NCI-H1930 (cell line): ENCODE results near the gene ZBTB22.
A peak's percentile ranks its signal among the peaks of the same experiment; 100 is the strongest.
"Not testable (repeated sequence)": the region's sequence is repeated elsewhere in the genome, so short reads cannot be mapped to it uniquely, and the experiment has no call there.

ENCODE experiments used
- DNase-seq, 2 experiments: peaks; one replicate each; lab custom pipeline; 2025; lab: John Stamatoyannopoulos, UW

Gene ZBTB22, protein sequence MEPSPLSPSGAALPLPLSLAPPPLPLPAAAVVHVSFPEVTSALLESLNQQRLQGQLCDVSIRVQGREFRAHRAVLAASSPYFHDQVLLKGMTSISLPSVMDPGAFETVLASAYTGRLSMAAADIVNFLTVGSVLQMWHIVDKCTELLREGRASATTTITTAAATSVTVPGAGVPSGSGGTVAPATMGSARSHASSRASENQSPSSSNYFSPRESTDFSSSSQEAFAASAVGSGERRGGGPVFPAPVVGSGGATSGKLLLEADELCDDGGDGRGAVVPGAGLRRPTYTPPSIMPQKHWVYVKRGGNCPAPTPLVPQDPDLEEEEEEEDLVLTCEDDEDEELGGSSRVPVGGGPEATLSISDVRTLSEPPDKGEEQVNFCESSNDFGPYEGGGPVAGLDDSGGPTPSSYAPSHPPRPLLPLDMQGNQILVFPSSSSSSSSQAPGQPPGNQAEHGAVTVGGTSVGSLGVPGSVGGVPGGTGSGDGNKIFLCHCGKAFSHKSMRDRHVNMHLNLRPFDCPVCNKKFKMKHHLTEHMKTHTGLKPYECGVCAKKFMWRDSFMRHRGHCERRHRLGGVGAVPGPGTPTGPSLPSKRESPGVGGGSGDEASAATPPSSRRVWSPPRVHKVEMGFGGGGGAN

DNA sequence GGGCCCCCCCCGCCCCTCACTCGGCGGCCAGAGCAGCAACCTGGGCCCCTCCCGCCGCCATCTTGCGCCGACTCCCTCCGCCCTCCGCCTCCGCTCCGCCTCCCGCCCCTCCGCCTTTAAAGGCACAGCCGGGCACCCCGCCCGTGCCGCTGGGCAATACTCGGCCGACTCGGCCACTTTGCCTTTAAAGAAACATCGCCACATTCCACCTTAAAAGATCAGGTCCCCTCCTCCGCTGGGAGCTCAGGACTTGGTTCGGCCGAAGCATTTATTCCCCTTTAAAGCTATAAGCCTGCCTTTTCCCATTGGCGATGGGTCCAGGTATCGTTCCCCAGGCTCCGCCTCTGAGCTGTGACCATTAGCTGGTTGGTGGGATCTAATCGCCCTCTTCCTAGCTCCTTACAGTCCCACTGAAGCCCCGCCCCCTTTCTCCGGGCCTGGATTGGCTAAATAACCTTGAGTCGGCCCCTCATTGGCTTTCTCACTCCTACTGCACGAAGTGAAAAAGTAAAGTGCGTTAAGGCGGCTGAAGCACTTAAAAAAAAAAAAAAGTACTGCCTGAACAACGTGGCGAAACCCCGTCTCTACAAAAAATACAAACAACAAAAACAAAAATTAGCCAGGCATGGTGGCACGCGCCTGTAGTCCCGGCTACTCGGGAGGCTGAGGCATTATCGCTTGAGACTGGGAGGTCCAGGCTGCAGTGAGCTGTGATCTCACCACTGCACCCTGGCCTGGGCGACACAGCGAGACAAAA is at the start of gene ZBTB22:
Gene ZBTB22 (minus strand): TSS at position 76 of the 757 bp plus-strand sequence. CDS start 828 bp downstream, outside the sequence.
- peak; percentile 93 for DNase-seq

DNA sequence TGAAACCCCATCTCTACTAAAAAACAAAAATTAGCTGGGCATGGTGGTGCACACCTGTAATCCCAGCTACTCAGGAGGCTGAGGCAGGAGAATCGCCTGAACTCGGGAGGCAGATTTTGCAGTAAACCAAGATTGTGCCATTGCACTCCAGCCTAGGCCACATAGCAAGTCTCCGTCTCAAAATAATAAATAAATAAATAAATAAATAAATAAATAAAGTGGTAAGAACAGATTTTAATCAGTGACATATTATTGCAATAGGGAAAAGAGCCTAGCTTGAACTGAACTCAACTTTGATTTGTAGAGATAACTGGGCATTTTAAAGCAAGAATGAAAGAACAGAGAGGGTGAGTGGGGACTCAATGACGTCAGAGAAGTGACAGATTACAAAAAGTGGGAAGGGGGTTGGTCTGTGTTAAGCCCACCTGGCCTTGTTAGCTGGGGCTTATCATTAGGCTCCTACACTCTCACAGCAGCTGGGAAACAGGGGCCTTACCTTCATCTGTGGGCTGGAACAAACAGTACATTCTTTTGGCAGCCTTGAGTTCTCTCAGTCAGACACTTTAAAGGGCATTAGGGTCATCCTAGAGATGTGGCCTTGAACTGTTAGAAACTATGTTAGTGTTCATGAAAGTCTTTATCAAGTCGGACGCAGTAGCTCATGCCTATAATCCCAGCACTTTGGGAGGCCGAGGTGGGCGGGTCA is 49.6 kb upstream of the ZBTB22 start:
- DNase-seq: no peak

DNA sequence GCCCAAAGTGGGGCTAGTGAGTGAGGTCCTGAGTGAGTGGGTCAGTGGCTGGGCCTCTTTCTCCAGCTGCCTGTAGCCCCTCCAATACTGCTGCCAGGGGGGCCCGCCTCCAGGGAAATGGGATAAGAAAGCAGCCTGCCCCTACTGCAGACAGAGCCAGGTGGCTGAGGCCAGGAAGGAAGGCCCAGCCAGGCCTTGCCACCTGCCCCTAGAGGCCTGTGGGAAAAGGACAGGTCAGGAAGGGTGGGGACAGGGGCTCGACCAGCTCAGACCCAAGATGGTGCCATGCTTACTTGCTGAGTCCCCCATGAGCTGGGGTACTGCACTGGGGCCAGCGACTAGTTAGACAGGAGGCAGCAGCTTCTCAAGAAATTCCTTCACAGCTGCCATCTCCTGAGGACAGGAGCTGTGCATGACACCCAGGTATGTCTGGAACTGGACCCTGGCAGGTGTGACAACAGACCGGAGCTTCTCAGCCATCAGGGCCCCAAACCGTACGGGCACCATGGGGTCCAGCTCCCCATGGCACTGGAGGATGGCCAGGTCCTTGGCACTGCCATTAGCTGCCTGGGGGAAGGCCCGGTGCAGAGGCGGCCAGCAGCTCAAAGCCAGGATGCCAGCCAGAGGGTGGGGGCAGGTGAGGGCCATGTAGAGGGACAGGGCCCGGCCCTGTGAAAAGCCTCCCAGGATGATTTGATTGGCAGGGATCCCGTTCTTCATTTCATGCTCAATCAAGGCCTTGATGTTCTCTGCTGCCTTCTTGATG is 47.8 kb upstream of the ZBTB22 start:
- not testable (repeated sequence) for DNase-seq

DNA sequence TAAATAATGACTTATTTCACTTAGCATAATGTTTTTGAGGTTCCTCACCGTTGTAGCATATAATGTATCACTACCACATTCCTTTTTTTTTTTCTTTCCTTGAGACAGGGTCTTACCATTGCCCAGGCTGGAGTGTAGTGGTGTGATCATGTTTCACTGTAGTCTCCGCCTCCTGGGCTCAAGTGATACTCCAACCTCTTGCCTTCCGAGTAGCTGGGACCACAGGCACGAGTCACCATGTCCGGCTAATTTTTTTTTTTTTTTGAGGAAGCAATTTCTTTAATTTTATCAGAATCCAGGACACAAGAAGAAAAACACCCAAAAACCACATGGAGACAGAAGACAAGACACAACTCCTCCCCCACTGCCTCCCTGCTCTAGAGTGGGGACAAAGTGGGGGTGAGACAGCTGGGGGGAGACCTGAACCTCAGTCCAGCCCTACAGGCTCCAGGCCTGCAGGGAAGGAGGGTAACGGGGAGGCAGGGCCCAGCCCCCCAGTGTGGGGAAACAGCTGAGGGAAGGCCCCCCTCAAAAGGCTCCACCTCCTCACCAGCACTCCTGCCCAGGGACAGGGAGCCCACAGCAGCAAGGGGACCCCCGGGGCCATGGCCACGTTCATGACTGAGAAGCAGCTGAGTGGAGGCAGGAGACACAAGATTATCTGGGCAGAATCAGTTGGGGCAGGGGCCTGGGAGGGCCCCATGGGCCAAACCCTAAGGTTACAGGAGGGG is 47.1 kb upstream of the ZBTB22 start:
- not testable (repeated sequence) for DNase-seq

DNA sequence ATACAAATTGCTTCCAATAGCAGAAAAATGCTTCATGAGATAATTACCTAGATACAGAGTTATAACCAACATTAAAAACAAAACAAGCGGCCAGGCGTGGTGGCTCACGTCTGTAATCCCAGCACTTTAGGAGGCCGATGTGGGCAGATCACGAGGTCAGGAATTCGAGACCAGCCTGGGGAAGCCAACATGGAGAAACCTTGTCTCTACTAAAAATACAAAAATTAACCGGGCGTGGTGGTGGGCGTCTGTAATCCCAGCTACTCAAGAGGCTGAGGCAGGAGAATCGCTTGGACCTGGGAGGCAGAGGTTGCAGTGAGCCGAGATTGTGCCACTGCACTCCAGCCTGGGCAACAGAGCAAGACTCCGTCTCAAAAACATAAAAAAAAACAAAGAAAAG is 45.9 kb upstream of the ZBTB22 start:
- not testable (repeated sequence) for DNase-seq

DNA sequence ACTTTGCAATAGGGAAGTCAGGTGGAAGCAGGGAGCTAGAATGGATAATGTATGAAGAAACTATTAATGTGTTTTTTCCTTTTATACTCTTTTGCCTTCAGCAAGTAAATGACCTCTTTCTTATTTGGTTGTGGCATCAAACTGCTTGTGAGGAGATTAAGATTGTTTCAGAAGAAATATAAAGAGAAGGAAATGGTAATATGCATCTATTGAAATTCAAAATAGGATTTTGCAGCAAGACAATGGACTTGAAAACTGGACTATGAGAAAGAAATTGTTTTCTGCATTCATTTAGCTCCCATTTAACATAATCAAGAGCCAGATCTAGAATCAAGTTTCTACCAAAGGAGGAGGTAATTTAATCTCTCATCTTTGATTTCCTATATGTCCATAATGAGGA is 41.8 kb upstream of the ZBTB22 start:
- DNase-seq: no peak

DNA sequence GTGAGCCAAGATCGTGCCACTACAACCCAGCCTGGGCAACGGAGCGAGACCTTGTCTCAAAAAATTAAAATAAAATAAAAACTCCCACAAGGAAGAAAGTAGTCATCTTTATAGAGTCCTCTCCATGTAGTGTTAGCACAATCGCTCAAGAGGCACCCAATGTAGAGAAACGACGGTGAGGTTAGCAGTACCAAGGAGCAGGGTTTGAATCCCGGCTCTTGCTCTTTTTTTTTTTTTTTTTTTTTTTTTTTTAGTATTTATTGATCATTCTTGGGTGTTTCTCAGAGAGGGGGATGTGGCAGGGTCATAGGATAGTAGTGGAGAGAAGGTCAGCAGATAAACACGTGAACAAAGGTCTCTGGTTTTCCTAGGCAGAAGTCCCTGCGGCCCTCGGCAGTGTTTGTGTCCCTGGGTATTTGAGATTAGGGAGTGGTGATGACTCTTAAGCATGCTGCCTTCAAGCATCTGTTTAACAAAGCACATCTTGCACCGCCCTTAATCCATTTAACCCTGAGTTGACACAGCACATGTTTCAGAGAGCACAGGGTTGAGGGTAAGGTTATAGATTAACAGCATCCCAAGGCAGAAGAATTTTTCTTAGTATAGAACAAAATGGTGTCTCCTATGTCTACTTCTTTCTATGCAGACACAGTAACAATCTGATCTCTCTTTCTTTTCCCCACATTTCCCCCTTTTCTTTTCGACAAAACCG is 39.8 kb upstream of the ZBTB22 start:
- not testable (repeated sequence) for DNase-seq

DNA sequence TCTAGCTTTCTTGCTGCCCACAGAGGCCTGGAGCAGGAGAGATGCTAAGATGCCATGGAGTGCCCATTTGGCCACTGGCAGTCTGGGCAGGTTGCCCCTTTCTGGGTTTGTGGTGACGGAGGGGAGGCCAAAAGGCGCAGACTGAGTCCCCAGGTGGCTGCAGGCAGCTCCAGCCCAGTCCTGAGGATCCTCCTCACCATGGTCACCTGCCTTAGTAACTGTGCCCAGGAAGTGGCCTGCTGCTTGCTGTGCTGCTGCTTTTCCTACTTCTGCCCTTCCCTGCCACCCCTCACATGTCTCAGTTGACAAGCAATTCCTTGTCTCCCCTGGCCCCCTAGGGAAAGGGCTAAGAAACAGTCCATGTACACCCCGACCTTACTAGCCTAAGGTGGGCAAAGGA is 38.8 kb upstream of the ZBTB22 start:
- no peak for DNase-seq

DNA sequence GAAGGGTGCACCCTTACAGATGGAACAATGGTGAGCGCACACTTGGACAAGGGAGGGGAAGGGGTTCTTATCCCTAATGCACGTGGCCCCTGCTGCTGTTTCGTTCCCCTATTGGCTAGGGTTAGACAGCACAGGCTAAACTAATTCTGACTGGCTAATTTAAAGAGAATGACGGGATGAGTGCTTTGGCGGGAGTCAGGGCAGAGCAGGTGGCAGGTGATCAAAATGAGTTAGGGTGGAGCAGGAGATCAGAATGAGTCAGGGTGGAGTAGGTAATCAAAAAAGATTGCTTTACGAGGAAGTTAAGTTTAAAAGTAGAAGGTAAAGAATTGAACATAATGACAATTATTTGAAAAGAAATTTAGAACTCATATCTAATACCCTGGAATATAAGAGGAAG is 38.3 kb upstream of the ZBTB22 start:
- not testable (repeated sequence) for DNase-seq

DNA sequence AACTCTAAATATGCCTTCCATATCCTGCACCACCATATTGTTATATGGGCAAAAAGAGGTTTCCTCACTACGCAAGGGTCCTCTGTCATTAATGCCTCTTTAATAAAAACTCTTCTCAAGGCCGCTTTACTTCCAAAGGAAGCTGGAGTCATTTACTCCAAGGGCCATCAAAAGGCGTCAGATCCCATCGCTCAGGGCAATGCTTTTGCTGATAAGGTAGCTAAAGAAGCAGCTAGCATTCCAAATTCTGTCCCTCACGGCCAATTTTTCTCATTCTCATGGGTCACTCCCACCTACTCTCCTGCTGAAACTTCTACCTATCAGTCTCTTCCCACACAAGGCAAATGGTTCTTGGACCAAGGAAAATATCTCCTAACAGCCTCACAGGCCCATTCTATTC is 30.3 kb upstream of the ZBTB22 start:
- no peak for DNase-seq

DNA sequence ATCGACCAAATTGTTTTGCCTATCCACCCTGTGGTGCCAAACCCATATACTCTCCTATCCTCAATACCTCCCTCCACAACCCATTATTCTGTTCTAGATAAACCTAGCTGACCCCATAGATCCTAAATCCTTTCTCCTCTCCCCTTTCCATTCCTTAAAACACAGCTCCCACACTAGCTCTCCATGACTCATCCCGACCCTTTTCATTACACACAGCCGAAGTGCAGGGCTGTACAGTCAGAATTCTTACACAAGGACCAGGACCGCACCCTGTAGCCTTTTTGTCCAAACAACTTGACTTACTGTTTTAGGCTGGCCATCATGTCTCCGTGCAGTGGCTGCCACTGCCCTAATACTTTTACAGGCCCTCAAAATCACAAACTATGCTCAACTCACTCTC is 29.4 kb upstream of the ZBTB22 start:
- not testable (repeated sequence) for DNase-seq

DNA sequence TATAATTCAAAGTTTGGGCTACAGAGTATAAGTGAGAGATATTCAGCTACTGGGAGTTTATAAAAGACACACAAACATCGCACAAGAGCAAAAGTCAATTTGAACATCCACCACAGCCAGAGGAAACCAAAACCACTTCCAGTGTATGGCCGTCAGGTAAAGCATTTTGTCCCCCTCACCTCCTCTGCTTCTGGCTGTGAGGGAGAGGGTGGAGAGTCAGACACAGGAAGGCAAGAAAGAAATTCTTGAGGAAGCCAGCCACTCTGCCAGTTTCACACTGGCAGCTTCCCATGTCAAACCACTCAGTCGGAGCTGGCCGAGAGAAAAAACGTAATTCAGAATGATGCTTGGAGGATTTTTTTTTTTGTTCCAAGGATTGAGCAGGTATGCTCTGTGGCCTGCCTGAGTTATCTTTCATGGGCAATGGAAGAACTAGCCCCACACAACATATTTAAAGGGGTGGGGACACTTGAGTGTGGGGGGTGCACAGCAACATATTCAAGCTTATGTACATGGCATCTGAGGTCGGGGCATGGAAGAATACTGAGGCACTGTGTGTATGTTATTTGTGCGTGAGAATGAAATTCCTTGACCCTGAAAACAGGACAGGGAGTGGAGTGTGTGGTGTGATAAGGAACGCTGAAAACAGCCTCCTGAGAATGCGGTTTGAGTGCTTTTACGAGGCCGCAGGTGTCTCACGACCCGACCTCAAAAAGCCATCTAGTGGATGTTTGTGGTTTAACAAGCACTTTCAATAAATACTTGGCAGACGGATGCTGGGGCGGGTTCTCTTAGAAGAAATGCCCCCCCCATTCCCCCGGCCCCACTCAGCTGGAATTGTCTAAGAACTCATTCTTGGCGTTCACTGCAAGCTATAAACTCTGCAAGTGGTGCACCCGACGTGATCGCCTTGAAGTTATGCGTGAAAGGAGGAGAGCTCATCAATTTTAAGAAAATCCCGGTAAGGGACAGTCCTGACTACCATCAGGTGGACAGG is 27.5 kb upstream of the ZBTB22 start:
- DNase-seq: peak; percentile 33 to 72

DNA sequence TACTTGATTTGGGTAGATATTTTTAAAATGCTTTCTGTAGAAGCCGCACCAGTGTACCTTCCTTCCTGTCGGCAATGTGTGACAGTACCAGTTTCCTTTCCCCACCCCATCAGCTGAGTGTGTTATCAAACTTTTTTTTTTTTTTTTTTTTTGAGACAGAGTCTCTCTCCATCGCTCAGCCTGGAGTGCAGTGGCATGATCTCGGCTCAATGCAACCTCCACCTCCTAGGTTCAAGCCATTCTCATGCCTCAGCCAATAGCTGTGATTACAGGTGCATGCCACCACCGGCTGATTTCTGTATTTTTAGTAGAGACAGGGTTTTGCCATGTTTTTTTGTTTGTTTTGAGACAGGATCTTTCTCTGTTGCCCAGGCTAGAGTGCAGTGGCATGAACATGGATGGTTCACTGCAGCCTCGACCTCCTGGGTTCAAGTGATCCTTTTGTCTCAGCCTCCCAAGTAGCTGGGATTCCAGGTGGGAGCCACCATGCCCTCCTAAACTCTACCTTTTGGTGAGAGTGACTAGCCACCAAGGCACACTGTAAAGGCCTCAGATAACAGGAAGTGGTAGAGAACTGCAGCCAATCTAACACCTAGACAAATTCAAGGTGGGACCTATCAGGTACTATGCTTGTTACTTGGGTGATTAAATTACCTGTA is 26.5 kb upstream of the ZBTB22 start:
- no peak for DNase-seq

DNA sequence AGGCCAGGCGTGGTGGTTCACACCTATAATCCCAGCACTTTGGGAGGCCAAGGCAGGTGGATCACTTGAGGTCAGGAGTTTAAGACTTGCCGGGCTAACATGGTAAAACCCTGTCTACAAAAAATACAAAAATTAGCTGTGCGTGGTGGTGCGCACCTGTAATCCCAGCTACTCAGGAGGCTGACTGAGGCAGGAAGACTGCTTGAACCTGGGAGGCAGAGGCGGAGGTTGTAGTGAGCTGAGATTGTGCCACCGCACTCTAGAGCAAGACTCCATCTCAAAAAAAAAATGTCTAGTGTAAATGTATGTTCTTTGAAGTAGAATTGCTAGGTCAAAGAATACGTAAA is 26.0 kb upstream of the ZBTB22 start:
- not testable (repeated sequence) for DNase-seq

DNA sequence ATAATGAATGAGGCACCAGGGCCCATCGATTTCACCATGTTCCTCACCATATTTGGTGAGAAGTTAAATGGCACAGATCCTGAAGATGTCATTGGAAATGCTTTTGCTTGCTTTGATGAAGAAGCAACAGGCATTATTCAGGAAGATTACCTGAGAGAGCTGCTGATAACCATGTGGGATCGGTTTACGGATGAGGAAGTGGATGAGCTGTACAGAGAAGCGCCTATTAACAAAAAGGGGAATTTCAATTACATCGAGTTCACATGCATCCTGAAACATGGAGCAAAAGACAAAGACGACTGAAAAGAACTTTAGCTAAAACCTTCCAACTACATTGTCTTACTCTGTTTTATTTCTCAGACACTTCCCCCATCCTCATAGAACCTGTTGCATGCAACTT is 21.6 kb upstream of the ZBTB22 start:
- no peak for DNase-seq

DNA sequence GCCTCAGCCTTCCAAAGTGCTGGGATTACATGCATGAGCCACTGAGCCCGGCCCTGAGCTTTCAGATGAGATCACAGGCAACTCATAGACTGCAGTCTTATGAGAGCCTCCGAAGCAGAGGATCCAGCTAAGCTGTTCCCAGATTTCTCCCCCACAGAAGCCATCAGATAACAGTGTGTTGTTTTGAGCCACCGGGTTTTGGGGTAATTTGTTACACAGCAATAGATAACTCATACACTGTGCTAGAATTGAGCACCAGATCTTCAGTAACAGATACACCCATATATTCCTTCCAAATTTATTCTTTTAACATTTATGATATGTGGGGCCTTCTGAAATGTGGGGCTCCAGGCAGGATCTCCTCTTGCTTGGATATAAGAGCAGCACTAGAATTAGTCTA is 19.0 kb upstream of the ZBTB22 start:
- DNase-seq: no peak

DNA sequence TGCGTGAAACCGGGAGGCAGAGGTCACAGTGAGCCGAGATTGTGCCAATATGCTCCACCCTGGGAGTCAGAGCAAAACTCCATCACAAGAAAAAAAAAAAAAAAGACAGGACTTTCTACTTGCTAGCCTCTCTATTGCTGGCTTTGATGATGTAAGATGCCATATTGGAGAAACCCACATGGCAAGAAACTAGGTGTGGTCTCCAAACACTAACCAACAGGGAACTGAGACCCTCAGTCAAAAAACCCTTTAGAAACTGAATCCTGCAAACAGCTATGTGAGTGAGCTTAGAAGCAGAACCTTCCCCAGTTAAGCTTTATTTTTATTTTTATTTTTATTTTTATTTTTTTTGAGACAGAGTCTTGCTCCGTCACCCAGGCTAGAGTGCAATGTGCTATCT is 18.4 kb upstream of the ZBTB22 start:
- DNase-seq: no peak

DNA sequence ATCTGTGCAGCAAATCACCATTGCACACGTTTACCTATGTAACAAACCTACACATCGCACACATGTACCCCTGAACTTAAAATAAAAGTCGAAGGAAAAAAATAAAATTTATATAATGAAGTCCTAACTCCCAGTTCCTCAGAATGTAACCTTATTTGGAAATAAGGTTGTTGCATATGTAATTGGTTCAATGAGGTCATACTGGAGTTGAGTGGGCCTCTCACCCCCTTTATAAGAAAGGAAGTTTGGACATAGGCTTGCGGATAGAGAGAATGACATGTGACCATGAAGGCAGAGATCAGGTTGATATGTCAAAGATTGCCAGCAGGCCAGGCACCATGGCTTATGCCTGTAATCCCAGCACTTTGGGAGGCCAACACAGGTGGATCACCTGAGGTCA is 16.1 kb upstream of the ZBTB22 start:
- DNase-seq: no peak
